WTC11 (cell line): ENCODE measurements around the gene TMEM187.

Experiments
- AFF4 ChIP-seq: sonication (generic); formaldehyde crosslinking; IDR thresholded peaks from 2 replicates; pipeline ENCODE4 v1.8.1; 2023; ENCODE audit warnings: mild to moderate bottlenecking, missing genetic modification reagents, borderline replicate concordance
- ATF1 ChIP-seq: sonication (generic); formaldehyde crosslinking; IDR thresholded peaks from 2 replicates; pipeline ENCODE4 v1.8.1; 2023; ENCODE audit warnings: mild to moderate bottlenecking, moderate library complexity, missing genetic modification reagents
- CBFB ChIP-seq: sonication (generic); formaldehyde crosslinking; IDR thresholded peaks from 2 replicates; pipeline ENCODE4 v1.8.1; 2022; ENCODE audit warnings: mild to moderate bottlenecking, low read depth, missing genetic modification reagents
- CREB1 ChIP-seq: sonication (generic); formaldehyde crosslinking; IDR thresholded peaks from 2 replicates; pipeline ENCODE4 v1.8.0; 2023; ENCODE audit warnings: mild to moderate bottlenecking, missing genetic modification reagents
- FOXP1 ChIP-seq: sonication (generic); formaldehyde crosslinking; IDR thresholded peaks from 2 replicates; pipeline ENCODE4 v1.8.0; 2022; ENCODE audit warnings: missing genetic modification reagents, mild to moderate bottlenecking, moderate library complexity, borderline replicate concordance
- GABPB1 ChIP-seq: sonication (generic); formaldehyde crosslinking; IDR thresholded peaks from 2 replicates; pipeline ENCODE4 v1.8.1; 2023; ENCODE audit warnings: mild to moderate bottlenecking, missing genetic modification reagents
- RORB ChIP-seq: fragments of 250-450 bp; sonication (Bioruptor Pico); IDR thresholded peaks from 2 replicates; pipeline ENCODE4 v1.9.0; 2021; ENCODE audit warnings: mild to moderate bottlenecking
- SP1 ChIP-seq: sonication (generic); formaldehyde crosslinking; conservative IDR thresholded peaks from 2 replicates; pipeline ENCODE4 v1.8.1; 2022; ENCODE audit warnings: missing genetic modification reagents
- USF2 ChIP-seq: sonication (generic); formaldehyde crosslinking; IDR thresholded peaks from 2 replicates; pipeline ENCODE4 v1.8.1; 2023; ENCODE audit warnings: mild to moderate bottlenecking, missing genetic modification reagents, moderate library complexity
- ZNF263 ChIP-seq: sonication (generic); formaldehyde crosslinking; IDR thresholded peaks from 2 replicates; pipeline ENCODE4 v1.8.1; 2022; ENCODE audit warnings: low read depth, mild to moderate bottlenecking, moderate library complexity, missing genetic modification reagents
- TF ChIP-seq, protein P1 (sequence below): fragments of 200-600 bp; IDR thresholded peaks from 2 replicates; pipeline ENCODE4 v1.8.0; 2022; ENCODE audit warnings: antibody characterized with exemption
- TF ChIP-seq, protein P2 (sequence below): sonication (generic); formaldehyde crosslinking; conservative IDR thresholded peaks from 2 replicates; pipeline ENCODE4 v1.8.1; 2022; ENCODE audit warnings: mild to moderate bottlenecking, missing genetic modification reagents
- TF ChIP-seq, protein P3 (sequence below): sonication (generic); formaldehyde crosslinking; IDR thresholded peaks from 2 replicates; pipeline ENCODE4 v1.8.0; 2022; ENCODE audit warnings: mild to moderate bottlenecking, missing genetic modification reagents
- TF ChIP-seq, protein P4 (sequence below): sonication (generic); formaldehyde crosslinking; IDR thresholded peaks from 2 replicates; pipeline ENCODE4 v1.8.1; 2022; ENCODE audit warnings: low read depth, missing genetic modification reagents, borderline replicate concordance

GRCh38 chrX:153932220-153932915, 40.2 kb upstream of the TMEM187 start:
- TF ChIP-seq, protein P1, sequence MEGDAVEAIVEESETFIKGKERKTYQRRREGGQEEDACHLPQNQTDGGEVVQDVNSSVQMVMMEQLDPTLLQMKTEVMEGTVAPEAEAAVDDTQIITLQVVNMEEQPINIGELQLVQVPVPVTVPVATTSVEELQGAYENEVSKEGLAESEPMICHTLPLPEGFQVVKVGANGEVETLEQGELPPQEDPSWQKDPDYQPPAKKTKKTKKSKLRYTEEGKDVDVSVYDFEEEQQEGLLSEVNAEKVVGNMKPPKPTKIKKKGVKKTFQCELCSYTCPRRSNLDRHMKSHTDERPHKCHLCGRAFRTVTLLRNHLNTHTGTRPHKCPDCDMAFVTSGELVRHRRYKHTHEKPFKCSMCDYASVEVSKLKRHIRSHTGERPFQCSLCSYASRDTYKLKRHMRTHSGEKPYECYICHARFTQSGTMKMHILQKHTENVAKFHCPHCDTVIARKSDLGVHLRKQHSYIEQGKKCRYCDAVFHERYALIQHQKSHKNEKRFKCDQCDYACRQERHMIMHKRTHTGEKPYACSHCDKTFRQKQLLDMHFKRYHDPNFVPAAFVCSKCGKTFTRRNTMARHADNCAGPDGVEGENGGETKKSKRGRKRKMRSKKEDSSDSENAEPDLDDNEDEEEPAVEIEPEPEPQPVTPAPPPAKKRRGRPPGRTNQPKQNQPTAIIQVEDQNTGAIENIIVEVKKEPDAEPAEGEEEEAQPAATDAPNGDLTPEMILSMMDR, result no peak
- TF ChIP-seq, protein P2, sequence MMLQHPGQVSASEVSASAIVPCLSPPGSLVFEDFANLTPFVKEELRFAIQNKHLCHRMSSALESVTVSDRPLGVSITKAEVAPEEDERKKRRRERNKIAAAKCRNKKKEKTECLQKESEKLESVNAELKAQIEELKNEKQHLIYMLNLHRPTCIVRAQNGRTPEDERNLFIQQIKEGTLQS (CRISPR knock-in tag), result no peak
- TF ChIP-seq RORB (CRISPR knock-in tag), result no peak
- TF ChIP-seq ZNF263 (CRISPR knock-in tag), result no peak
- TF ChIP-seq CBFB (CRISPR knock-in tag), result no peak
- TF ChIP-seq AFF4 (CRISPR knock-in tag), result no peak
- TF ChIP-seq USF2 (CRISPR knock-in tag), result no peak
- no peak for TF ChIP-seq FOXP1 (CRISPR knock-in tag)
- no peak for TF ChIP-seq SP1 (CRISPR knock-in tag)
- TF ChIP-seq, protein P3, sequence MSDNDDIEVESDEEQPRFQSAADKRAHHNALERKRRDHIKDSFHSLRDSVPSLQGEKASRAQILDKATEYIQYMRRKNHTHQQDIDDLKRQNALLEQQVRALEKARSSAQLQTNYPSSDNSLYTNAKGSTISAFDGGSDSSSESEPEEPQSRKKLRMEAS (CRISPR knock-in tag), result no peak
- no peak for TF ChIP-seq GABPB1 (CRISPR knock-in tag)
- TF ChIP-seq CREB1 (CRISPR knock-in tag), result no peak
- TF ChIP-seq, protein P4, sequence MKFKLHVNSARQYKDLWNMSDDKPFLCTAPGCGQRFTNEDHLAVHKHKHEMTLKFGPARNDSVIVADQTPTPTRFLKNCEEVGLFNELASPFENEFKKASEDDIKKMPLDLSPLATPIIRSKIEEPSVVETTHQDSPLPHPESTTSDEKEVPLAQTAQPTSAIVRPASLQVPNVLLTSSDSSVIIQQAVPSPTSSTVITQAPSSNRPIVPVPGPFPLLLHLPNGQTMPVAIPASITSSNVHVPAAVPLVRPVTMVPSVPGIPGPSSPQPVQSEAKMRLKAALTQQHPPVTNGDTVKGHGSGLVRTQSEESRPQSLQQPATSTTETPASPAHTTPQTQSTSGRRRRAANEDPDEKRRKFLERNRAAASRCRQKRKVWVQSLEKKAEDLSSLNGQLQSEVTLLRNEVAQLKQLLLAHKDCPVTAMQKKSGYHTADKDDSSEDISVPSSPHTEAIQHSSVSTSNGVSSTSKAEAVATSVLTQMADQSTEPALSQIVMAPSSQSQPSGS, result no peak
- TF ChIP-seq ATF1 (CRISPR knock-in tag), result no peak
